GM18520 (cell line): ENCODE data around the gene SH3TC1.

ENCODE experiments used
- ATAC-seq: cut with Tn5 transposase; IDR thresholded peaks from one replicate; pipeline ENCODE4 v1.9.1; 2021; ENCODE audit not compliant: unreplicated experiment

The SH3TC1 gene

GRCh38 chr4:8180310-8181093, 18.6 kb upstream of the SH3TC1 start:
- no peak for ATAC-seq

GRCh38 chr4:8181119-8181518, 18.0 kb upstream of the SH3TC1 start:
- no peak for ATAC-seq

GRCh38 chr4:8181844-8182243, 17.2 kb upstream of the SH3TC1 start:
- ATAC-seq: no peak

- ATAC-seq: no peak
Observed at GRCh38 chr4:8182294-8182693, 16.8 kb upstream of the SH3TC1 start.

- no peak for ATAC-seq
Observed at GRCh38 chr4:8182858-8183725, 16.0 kb upstream of the SH3TC1 start.

- ATAC-seq: no peak
Observed at GRCh38 chr4:8184061-8184460, 15.0 kb upstream of the SH3TC1 start.

DNA sequence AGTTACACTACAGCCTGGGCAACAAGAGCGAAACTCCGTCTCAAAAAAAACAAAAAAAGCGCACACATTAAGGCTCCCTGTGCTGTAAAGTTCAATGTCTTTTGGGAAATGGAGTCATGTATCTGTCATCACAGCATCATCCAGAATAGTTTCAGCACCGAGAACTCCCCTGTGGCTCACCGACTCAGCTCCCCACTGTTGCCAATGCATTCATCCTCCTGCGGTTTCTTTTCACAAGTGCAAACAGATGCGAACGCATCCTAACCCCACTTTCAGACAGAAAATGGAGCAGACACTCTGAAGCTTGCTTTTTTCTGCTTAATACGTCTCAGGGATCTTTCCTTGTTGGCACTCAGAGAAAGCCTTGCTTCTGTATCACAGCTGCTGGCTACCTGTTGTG, 13.8 kb upstream of the SH3TC1 start:
- ATAC-seq: no peak

DNA sequence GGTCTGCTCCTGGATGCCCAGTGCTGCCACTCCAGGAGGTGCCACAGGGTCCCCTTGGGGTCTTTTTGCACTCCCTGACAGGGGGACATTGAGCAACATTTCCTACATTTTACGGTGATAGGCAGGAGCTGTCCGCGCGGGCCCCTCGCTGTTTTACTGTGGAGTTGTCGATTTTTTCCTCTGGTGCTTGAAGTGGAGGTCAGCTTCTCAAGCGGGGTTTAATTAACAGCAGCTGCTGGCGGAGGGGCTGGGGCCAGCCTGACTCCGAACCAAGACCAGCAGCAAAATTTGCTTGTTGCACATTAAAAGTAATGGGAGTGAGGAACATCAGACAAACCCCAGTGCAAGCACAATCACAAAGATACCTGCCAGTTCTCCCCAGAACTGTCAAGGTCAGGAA, 13.2 kb upstream of the SH3TC1 start:
- no peak for ATAC-seq

GRCh38 chr4:8188085-8188484, 11.0 kb upstream of the SH3TC1 start:
- no peak for ATAC-seq

- no peak for ATAC-seq
Observed at GRCh38 chr4:8188743-8189550, 10.1 kb upstream of the SH3TC1 start.

DNA sequence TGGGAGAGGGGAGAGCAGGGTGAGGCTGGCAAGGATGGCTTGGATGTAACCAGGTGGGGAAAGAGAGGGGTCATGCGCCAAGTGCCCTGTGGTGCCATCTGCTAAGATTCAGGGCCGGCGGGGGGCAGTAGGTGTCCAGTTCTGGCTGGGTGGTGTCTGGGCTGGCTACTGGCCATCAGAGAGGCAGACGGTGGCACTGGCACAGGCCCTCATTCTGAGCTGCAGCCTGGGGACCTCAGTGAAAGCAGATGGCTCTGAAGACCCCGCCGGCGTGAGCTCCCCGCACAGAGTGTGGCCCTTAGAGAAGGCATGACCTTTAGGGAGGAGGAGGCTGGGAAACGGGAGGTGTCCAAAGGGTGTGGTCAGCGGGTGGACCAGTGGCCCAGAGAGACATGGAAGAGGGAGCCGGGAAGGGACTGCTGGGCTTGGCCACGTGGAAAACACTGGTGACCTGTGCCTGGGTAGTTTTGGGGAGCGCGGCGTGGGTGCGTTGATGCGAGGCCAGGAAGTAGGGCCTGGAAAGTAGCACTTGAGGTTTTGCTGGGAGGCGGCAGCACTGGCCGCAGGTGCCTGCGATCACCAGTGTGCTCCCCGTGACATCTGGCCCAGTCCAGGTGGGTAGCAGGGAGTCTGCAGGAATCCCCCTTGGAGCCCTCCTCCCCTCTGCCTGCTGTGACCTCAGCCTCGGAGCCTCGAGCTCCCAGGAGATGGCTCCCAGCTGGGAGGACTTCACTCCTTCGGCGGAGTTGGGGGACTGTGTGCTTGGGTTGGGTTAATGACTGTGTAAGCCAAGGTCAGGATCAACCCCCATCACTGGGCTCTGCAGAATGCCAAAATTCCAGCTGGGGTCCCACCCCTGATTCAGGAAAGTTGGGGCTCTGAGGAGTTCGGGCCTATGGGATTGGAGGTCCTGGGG, 9.3 kb upstream of the SH3TC1 start:
- ATAC-seq: no peak

DNA sequence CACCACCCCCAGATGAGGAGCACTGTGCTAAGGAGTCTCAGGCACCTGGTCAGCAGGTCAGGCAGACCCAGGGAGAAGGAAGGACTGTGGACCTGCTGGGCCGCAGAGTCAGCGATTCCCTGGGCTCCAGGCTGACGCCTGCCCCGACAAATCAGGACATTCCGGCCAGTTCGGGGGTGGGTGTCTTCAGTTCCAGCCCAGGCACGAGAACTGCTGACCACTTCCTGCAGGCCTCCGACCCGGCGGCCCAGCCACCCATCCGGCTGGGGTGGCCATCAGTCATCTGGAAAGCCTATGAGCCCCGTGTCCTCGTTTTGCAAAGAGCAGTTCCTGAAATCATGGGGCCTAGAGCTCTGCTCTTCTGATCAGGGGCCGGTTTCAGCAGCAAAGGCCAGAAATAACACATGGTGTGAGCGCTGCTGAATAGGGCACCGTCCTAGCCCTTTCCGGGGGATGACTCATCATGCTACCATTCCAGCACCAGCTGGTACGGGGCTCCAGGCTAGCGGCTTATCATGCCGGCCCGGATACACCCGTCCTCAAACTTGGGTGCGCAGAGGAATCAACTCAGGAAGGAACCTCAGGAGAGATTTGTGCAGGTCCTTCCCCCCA, 7.8 kb upstream of the SH3TC1 start:
- no peak for ATAC-seq

DNA sequence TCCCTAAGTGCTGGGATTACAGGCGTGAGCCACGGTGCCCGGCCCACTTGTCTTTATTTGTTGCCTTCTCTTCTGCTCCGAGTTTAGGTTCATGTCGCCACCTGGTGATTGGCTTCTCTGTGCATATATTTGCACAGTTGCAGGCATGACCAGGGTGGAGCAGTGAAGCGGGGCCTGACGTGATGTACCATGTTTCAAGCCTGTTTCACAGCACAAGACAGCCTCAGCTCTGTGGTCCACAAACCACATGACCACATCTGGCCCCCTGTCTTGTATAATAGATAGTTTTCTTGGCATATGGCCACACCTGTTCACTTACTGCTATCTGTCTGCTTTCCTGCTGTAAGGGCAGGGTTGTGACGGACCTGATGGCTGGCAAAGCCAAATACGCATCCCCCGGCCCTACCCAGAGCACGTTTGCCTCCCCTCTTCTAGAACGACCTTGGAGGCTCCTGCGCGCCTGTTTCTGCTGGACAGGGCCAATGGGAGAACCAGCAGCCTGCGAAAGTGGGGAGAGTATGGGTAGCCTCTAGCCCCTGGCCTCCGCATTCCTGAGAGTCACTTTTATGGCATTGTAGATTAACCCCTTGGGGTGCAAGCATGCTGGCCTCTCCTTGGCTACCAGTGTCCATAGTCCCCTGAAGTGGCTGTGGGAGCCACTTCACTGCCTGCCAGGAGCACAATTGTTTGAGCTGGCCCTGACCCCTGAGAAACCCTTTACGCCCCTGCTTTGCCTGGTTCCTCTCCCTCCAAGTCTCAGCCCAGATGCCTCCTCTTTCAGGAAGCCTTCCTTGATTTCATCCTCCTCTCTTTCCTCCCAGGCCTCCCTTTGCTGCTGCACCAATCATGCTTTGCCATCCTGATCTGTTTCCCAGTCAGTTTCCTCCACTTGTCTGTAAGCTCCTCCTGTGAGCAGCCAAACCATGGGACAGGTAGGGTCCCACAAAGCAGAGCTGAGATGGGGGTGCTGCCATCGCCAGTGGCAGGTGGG, 6.0 kb upstream of the SH3TC1 start:
- peak; percentile 66 for ATAC-seq

- ATAC-seq: no peak
Observed at GRCh38 chr4:8194306-8195242, 4.5 kb upstream of the SH3TC1 start.

GRCh38 chr4:8195431-8195830, 3.7 kb upstream of the SH3TC1 start:
- no peak for ATAC-seq

- no peak for ATAC-seq
Observed at GRCh38 chr4:8195841-8196458, 3.1 kb upstream of the SH3TC1 start.

- no peak for ATAC-seq
Observed at GRCh38 chr4:8197521-8197920, 1.6 kb upstream of the SH3TC1 start.
